Fibroblast of the aortic adventitia (primary cell): ENCODE measurements around the gene HOXB4. TPM values are rescaled to one million over a fixed set of nuclear protein-coding genes. Genes with fewer than 3 reads are reported as not detected.

ENCODE experiments used
- DNase-seq: peaks from one replicate; pipeline ENCODE4 v3.0.0-alpha.2; 2010; ENCODE audit warnings: low read depth
- H3K4me3 ChIP-seq: 2 replicates; pipeline ENCODE4 v1.5.1; 2011; ENCODE audit warnings: low read depth, mild to moderate bottlenecking, control low read depth, low read length, moderate library complexity
- CTCF ChIP-seq: IDR thresholded peaks from 2 replicates; pipeline ENCODE4 v1.5.1; 2011; ENCODE audit warnings: mild to moderate bottlenecking, low read length, control low read depth, inconsistent platforms; ENCODE audit not compliant: insufficient read depth
- total RNA-seq: library from RNA; depleted of rRNA; stranded (reverse); fragments of >200 nt; gene quantifications from 2 replicates; pipeline ENCODE4 v1.2.3, GENCODE V29; 2012; ENCODE audit warnings: low replicate concordance

Gene HOXB4
- total RNA-seq, 1 donor = 3.8 TPM

- peak; percentile 53 for TF ChIP-seq CTCF
- no peak for DNase-seq
- H3K4me3 ChIP-seq = peak overlapping the region; percentile 67
These were observed 16.0 kb downstream of the HOXB4 start for GRCh38 chr17:48561884-48562810.

GRCh38 chr17:48559840-48560817, 18.0 kb downstream of the HOXB4 start:
- no peak for TF ChIP-seq CTCF
- H3K4me3 ChIP-seq = peak overlapping the region; percentile 61
- peak; percentile 81 for DNase-seq

DNA sequence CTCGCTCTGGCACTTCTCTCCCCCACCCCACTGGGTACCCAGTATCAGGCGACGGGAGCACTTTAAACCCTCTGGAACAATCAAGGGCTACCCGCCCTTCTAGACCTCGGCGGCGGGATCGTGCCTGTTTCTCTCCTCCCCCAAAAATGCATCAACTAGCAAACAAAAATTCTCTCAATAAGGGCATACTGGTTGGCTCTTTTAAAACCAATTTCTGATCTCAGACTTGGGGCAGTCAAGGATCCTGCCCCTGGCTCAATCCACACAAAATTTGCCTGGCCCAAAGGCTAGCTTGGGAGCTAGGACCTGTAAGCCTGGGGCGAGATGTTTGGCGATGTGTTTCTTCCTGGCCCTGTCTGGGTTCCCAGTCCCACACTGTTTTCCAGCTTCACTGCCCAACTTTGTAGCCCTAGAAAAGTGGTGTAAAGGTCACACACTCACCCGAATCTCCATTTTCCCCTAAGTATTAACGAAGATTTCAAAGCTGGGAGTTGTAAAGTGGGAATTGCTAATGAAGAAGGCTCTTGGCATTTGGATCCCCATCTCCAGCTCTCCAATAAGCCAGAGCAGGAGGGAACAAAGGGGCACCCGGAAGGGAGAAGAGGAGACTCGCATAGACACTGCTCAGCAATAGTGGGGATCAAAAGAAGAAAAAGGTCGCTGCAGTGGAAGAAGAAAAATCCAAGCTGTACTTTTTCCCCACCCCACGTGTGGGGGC, 18.9 kb downstream of the HOXB4 start:
- no peak for TF ChIP-seq CTCF
- peak overlapping the region; percentile 61 for H3K4me3 ChIP-seq
- peak; percentile 30 for DNase-seq

- peak overlapping the region; percentile 61 for H3K4me3 ChIP-seq
- TF ChIP-seq CTCF = no peak
- DNase-seq = peak; percentile 19
These were observed 19.4 kb downstream of the HOXB4 start for GRCh38 chr17:48558831-48559121.

DNA sequence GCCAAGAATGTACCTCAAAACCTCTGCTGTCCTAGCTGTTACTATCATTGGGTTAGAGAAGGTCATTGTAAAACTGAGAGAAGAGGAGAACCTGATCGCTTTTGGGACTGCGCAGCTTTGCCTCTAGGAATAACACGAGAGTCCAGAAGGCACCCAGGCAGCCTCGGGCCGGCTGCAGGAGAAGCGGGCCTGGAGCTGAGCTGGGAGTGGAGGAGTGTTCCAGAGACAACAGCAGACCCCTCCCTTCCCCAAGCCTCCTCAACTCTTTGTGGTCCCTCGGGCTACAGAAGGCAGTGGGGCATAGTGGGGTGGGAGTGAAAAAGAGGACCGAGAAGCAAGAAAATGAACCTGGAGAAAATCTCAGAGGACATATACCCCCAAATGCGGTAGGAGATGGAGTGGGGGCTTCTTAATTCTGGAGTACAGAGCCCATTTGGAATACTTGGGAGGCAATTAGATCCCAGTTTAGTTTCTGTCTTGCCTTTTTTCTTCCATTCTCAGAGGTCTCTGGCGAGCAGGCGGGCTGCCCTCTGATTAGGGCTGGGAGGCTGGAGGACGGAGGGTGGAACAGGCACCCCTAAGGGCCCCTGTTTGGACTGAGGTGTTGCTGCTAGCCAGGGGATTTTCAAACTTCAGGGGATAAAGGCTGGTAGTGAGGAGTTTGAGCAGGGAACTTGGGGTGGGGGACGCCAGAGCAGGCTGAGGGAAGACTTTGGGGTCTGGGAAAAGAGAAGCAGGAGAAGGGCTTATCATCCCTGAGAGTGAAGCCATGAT, 19.9 kb downstream of the HOXB4 start:
- H3K4me3 ChIP-seq = peak overlapping the region; percentile 61
- TF ChIP-seq CTCF = no peak
- DNase-seq = no peak
